Stimulated activated naive CD8-positive, alpha-beta T cell treated with anti-CD3 and anti-CD28 coated beads, Interleukin-15, Interleukin-2, amounts not matched to agents 100 ng/mL and 50 ng/mL, for 24 hours (primary cell): Measurements from ENCODE around the gene PELI2.

Experiments used
- H3K27ac Mint-ChIP-seq: one replicate; pipeline ENCODE4 v1.8.0; 2021; ENCODE audit warnings: mild to moderate bottlenecking, mixed read lengths
- H3K27me3 Mint-ChIP-seq: one replicate; pipeline ENCODE4 v1.8.0; 2021; ENCODE audit warnings: mixed read lengths
- H3K36me3 Mint-ChIP-seq: one replicate; pipeline ENCODE4 v1.8.0; 2021; ENCODE audit warnings: low read depth, mixed read lengths
- H3K4me1 Mint-ChIP-seq: one replicate; pipeline ENCODE4 v1.8.0; 2021; ENCODE audit warnings: low read depth, mixed read lengths
- H3K4me3 Mint-ChIP-seq: one replicate; pipeline ENCODE4 v1.8.0; 2021; ENCODE audit warnings: mild to moderate bottlenecking, mixed read lengths
- H3K9me3 Mint-ChIP-seq: one replicate; pipeline ENCODE4 v1.8.0; 2021; ENCODE audit warnings: mixed read lengths

The PELI2 gene, protein sequence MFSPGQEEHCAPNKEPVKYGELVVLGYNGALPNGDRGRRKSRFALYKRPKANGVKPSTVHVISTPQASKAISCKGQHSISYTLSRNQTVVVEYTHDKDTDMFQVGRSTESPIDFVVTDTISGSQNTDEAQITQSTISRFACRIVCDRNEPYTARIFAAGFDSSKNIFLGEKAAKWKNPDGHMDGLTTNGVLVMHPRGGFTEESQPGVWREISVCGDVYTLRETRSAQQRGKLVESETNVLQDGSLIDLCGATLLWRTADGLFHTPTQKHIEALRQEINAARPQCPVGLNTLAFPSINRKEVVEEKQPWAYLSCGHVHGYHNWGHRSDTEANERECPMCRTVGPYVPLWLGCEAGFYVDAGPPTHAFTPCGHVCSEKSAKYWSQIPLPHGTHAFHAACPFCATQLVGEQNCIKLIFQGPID

GRCh38 chr14:56117765-56118610, at the start of gene PELI2:
Gene PELI2 (plus strand): TSS chr14:56118411. CDS start chr14:56118661, 250 bp downstream.
- no peaks in the 10 kb centered on the region for H3K36me3 Mint-ChIP-seq
- peak within 1 kb of the TSS; percentile 62 for H3K27ac Mint-ChIP-seq
- peak within 1 kb of the TSS; percentile 89 for H3K4me3 Mint-ChIP-seq
- H3K4me1 Mint-ChIP-seq: peaks cover 46% of the 10 kb centered on the region
- H3K27me3 Mint-ChIP-seq: peaks cover 14% of the 10 kb centered on the region
- no peaks in the 10 kb centered on the region for H3K9me3 Mint-ChIP-seq

DNA sequence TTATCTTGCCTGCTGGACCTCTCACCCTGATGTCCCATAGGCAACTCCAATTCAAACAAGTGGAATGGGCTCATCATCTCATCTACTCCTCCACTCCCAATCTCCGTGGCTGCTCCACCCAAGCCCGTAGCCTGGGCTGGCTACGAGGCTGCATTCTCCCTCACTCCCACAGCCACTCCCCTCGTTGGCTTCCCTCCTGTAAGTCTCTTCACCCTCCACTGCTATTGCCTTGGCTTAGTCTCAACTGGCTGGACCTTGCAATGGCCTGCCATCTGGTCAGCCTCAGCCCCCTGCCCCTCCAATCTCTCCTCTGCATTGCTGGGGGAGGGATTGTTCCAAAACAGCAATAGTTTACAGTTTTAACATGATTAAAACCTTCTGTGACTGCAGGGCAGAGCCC, 44.4 kb upstream of the PELI2 start:
- no peaks in the 10 kb centered on the region for H3K4me1 Mint-ChIP-seq
- no peaks in the 10 kb centered on the region for H3K9me3 Mint-ChIP-seq
- peaks cover 17% of the 10 kb centered on the region for H3K27me3 Mint-ChIP-seq
- no peak overlapping the region for H3K27ac Mint-ChIP-seq
- no peak overlapping the region for H3K4me3 Mint-ChIP-seq
- no peaks in the 10 kb centered on the region for H3K36me3 Mint-ChIP-seq

DNA sequence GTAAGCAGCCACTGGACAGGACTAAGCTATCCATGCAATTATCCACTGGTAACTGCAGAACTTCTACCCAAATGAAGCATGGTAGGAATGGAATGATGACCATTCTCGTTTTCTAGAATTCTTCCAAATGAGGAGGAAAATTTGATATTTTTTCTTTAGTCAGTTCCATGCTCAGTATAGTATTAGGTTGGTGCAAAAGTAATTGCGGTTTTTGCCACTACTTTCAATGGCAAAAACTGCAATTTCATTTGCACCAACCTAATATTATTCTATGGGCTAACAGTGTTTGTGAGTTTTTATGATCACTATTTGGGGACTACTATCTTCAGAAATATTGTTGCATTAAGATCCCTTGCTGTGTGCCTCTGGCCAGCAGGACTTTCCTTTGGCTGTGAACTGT, 42.9 kb upstream of the PELI2 start:
- no peak overlapping the region for H3K27ac Mint-ChIP-seq
- no peaks in the 10 kb centered on the region for H3K9me3 Mint-ChIP-seq
- no peaks in the 10 kb centered on the region for H3K4me1 Mint-ChIP-seq
- H3K27me3 Mint-ChIP-seq: peaks cover 17% of the 10 kb centered on the region
- no peaks in the 10 kb centered on the region for H3K36me3 Mint-ChIP-seq
- no peak overlapping the region for H3K4me3 Mint-ChIP-seq

- Mint-ChIP-seq H3K4me1 (no peaks in the 10 kb centered on the region), H3K36me3 (no peaks in the 10 kb centered on the region), H3K9me3 (no peaks in the 10 kb centered on the region), H3K4me3 (no peak overlapping the region), H3K27ac (no peak overlapping the region), H3K27me3 (peaks cover 37% of the 10 kb centered on the region)
These were observed 37.1 kb upstream of the PELI2 start for GRCh38 chr14:56081139-56081538.

DNA sequence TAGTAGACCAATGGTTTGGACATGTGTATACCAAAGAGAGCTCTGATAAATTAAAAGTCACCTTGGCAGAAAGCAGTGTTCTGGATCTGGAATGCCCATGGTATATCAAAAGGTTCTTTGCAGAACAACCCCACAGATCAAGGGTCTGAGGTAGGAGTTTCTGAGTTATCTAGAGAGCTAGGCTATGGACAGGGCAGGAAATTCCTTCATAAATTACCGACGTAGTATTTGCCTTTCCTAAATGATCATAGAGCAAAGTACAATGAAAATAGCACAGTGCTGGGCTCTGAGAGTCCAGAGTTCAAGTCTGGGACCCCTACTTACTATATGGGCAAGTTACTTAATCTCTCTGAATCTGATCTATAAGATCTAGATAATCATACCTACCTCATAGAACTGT, 35.3 kb upstream of the PELI2 start:
- H3K27me3 Mint-ChIP-seq: peaks cover 42% of the 10 kb centered on the region
- H3K4me1 Mint-ChIP-seq: no peaks in the 10 kb centered on the region
- no peak overlapping the region for H3K4me3 Mint-ChIP-seq
- H3K9me3 Mint-ChIP-seq: no peaks in the 10 kb centered on the region
- H3K36me3 Mint-ChIP-seq: no peaks in the 10 kb centered on the region
- H3K27ac Mint-ChIP-seq: no peak overlapping the region

- H3K36me3 Mint-ChIP-seq: no peaks in the 10 kb centered on the region
- H3K27me3 Mint-ChIP-seq: peaks cover 34% of the 10 kb centered on the region
- no peaks in the 10 kb centered on the region for H3K9me3 Mint-ChIP-seq
- H3K4me3 Mint-ChIP-seq: no peak overlapping the region
- H3K27ac Mint-ChIP-seq: no peak overlapping the region
- H3K4me1 Mint-ChIP-seq: no peaks in the 10 kb centered on the region
These were observed 32.7 kb upstream of the PELI2 start for GRCh38 chr14:56085471-56085870.

- H3K9me3 Mint-ChIP-seq: no peaks in the 10 kb centered on the region
- H3K27ac Mint-ChIP-seq: no peak overlapping the region
- H3K36me3 Mint-ChIP-seq: no peaks in the 10 kb centered on the region
- H3K27me3 Mint-ChIP-seq: peaks cover 23% of the 10 kb centered on the region
- no peaks in the 10 kb centered on the region for H3K4me1 Mint-ChIP-seq
- no peak overlapping the region for H3K4me3 Mint-ChIP-seq
These were observed 30.3 kb upstream of the PELI2 start for GRCh38 chr14:56087671-56088471.

DNA sequence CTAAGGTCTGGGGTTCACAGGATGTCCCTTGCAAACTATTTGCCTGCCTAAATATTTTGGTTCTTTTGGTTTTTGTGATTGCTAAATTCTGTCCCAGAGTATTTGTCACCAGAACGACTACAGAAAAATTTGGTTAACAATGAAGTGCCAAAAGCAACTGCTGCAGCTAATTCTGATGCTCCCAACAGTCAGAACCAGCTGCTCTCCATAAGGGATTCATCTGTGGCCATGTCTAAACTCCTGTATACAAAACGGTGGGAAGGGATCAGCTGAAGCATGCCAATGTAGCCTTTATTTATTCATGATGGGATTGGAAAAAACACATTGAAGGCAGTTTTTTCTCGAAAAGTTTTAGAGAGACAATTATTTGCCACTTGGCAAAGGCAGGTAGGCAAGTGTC, 29.3 kb upstream of the PELI2 start:
- no peaks in the 10 kb centered on the region for H3K9me3 Mint-ChIP-seq
- no peaks in the 10 kb centered on the region for H3K36me3 Mint-ChIP-seq
- H3K4me1 Mint-ChIP-seq: no peaks in the 10 kb centered on the region
- peaks cover 21% of the 10 kb centered on the region for H3K27me3 Mint-ChIP-seq
- H3K27ac Mint-ChIP-seq: no peak overlapping the region
- no peak overlapping the region for H3K4me3 Mint-ChIP-seq

DNA sequence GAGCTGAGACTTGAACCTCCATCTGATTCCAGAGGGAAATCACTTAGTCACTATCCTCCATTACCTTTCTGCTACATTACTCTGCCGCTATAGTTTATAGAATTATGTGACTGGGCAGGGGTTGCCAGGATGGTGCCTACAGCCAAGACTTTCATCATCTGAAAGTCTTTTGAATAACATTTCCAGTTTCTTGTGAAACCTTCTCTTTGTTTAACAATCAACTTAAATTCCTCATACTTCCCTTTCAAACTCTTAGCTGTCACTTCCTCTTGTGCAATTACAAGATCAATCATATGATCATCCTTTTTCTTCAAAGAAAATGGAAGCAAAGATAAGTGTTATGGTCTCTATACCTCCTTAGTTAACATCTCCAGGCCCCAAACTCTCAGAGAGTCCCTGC, 25.4 kb upstream of the PELI2 start:
- H3K9me3 Mint-ChIP-seq: no peaks in the 10 kb centered on the region
- H3K36me3 Mint-ChIP-seq: no peaks in the 10 kb centered on the region
- H3K4me3 Mint-ChIP-seq: no peak overlapping the region
- no peak overlapping the region for H3K27ac Mint-ChIP-seq
- H3K4me1 Mint-ChIP-seq: no peaks in the 10 kb centered on the region
- peaks cover 4% of the 10 kb centered on the region for H3K27me3 Mint-ChIP-seq

GRCh38 chr14:56094076-56094475, 24.1 kb upstream of the PELI2 start:
- Mint-ChIP-seq H3K4me1 (no peaks in the 10 kb centered on the region), H3K27me3 (peaks cover 4% of the 10 kb centered on the region), H3K27ac (no peak overlapping the region), H3K4me3 (no peak overlapping the region), H3K36me3 (no peaks in the 10 kb centered on the region), H3K9me3 (no peaks in the 10 kb centered on the region)

GRCh38 chr14:56098021-56098420, 20.2 kb upstream of the PELI2 start:
- Mint-ChIP-seq H3K27me3 (peaks cover 4% of the 10 kb centered on the region), H3K9me3 (no peaks in the 10 kb centered on the region), H3K36me3 (no peaks in the 10 kb centered on the region), H3K4me3 (no peak overlapping the region), H3K4me1 (no peaks in the 10 kb centered on the region), H3K27ac (no peak overlapping the region)

DNA sequence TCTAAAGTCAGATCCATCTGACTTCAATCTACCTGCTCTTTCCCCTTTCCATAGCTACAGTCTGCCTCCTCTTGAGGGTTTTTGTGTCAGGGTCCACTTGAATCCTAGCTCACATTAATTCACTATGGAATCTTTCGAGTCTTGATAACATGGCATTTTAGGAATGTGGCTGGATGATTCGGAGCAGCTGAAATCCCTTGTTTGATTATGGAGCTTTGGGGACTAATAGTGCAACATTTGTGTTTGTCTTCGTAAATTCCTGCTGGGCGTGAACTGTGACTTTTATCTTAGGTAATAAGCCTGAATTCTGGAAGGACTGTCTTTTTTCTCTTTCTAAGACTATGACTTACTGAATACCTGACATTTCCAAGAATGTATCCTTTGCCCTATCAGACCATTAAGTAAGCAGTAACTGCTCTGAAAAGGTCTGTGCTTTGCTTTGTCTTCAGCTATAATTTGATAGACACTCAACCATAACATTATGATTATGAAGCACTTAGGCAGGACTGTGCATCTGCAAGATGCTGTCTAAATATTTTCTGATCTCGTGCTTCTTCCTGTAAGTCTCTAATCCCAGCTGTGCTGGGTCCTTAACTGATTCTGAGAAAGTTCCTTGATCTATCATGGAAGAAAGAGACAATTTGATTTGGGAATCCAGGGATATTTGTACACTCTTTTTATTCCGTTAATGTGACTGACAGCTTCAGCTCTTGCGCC, 19.0 kb upstream of the PELI2 start:
- Mint-ChIP-seq H3K27ac (no peak overlapping the region), H3K4me1 (no peaks in the 10 kb centered on the region), H3K4me3 (no peak overlapping the region), H3K9me3 (no peaks in the 10 kb centered on the region), H3K36me3 (no peaks in the 10 kb centered on the region), H3K27me3 (peaks cover 4% of the 10 kb centered on the region)

GRCh38 chr14:56100556-56100955, 17.7 kb upstream of the PELI2 start:
- Mint-ChIP-seq H3K9me3 (no peaks in the 10 kb centered on the region), H3K4me3 (no peak overlapping the region), H3K27ac (no peak overlapping the region), H3K36me3 (no peaks in the 10 kb centered on the region), H3K4me1 (no peaks in the 10 kb centered on the region), H3K27me3 (peaks cover 4% of the 10 kb centered on the region)

DNA sequence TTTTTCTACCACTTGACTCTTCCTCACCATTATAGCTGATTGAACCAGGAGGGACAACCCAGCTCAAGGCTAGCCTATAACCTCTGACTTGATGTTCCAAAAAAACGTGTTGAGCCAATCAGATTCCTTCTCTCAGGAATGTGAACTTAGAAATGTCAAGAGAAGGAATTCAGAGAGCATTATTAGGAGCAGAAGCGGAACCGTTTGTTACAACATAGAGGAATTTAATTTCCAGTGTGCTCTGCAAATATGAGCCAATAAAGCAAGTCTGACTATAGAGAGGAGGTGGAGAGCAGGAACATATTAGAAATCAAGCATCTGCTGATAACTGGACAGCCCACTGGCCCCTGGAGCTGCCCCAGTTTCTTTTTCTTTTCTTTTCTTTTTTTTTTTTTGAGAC, 15.3 kb upstream of the PELI2 start:
- H3K4me1 Mint-ChIP-seq: no peaks in the 10 kb centered on the region

More for the DNA sequence above, 15.3 kb upstream of the PELI2 start:
- Mint-ChIP-seq H3K9me3 (no peaks in the 10 kb centered on the region), H3K27me3 (no peaks in the 10 kb centered on the region), H3K4me3 (no peak overlapping the region), H3K36me3 (no peaks in the 10 kb centered on the region), H3K27ac (no peak overlapping the region)
